HCT116 (cell line): Measurements from ENCODE around the gene STAC. TPM values are rescaled to one million over a fixed set of nuclear protein-coding genes. Genes with fewer than 3 reads are reported as not detected.

ENCODE experiments used
- SRF ChIP-seq: IDR thresholded peaks from 2 replicates; pipeline ENCODE4 v1.6.1; 2012; ENCODE audit warnings: low read depth
- YY1 ChIP-seq: IDR thresholded peaks from 2 replicates; pipeline ENCODE4 v1.6.1; 2011; ENCODE audit warnings: low read length, low read depth, moderate library complexity, mild to moderate bottlenecking; ENCODE audit not compliant: insufficient replicate concordance; ENCODE audit errors: extremely low read depth
- ZNF274 ChIP-seq: fragments of 200-500 bp; sonication (Bioruptor generic); IDR thresholded peaks from 2 replicates; pipeline ENCODE4 v1.6.1; 2014; ENCODE audit warnings: mild to moderate bottlenecking, low read depth, low read length, inconsistent platforms
- total RNA-seq: library from RNA; stranded (reverse); gene quantifications from one replicate; pipeline ENCODE4 v1.2.1, GENCODE V29; 2021; ENCODE audit not compliant: unreplicated experiment

Gene STAC
- total RNA-seq, 1 experiment from 2014 or later: not detected

- TF ChIP-seq ZNF274: no peak
- TF ChIP-seq YY1: no peak
- TF ChIP-seq SRF: no peak
- TF ChIP-seq, all 23 proteins: peak for 0
Measured at GRCh38 chr3:36597422-36597821, 217.1 kb downstream of the STAC start (continued).
